HG03378 (cell line): ENCODE results near the gene BAIAP2.
"Not testable (repeated sequence)": the region's sequence is repeated elsewhere in the genome, so short reads cannot be mapped to it uniquely, and the experiment has no call there.

Experiments used
- ATAC-seq: cut with Tn5 transposase; IDR thresholded peaks from one replicate; pipeline ENCODE4 v1.9.1; 2021; ENCODE audit warnings: mild to moderate bottlenecking, moderate library complexity; ENCODE audit not compliant: unreplicated experiment

BAIAP2 gene

DNA sequence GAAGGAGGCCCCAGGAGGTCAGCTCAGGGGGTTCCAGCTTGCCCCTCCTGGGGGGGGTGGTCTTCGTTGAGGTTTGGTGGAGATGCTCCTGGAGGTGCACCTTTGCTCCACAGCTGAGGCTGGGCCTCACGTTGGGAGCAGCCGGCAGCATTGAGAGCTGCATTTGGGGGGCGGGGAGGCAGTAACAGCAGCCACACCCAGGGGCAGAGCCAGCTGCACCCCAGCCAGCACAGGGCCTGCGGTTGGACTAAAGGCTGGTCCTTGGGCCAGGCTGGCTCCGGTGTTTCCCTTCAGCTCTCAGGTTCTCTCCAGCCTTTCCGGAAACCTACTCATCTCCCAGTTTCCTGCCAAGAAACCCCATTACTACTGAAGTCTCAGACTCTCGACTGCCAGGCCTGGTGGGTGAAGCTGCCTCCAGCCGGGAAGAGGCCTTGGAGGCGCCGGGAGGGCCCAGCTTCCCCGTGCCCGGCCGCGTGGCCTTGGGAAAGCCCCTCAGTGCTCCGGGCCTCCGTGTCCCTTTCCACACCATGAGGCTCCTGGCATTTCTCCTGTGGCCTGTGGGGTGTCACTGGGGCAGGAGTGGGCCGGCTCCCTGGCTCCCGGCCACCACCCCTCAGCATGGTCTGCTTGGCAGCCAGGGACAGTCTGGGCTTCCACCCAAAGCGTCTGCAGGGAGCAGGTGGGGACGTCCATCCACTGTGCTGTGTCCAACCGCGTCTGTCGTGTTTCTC, 14.0 kb upstream of the BAIAP2 start:
- ATAC-seq, result no peak

DNA sequence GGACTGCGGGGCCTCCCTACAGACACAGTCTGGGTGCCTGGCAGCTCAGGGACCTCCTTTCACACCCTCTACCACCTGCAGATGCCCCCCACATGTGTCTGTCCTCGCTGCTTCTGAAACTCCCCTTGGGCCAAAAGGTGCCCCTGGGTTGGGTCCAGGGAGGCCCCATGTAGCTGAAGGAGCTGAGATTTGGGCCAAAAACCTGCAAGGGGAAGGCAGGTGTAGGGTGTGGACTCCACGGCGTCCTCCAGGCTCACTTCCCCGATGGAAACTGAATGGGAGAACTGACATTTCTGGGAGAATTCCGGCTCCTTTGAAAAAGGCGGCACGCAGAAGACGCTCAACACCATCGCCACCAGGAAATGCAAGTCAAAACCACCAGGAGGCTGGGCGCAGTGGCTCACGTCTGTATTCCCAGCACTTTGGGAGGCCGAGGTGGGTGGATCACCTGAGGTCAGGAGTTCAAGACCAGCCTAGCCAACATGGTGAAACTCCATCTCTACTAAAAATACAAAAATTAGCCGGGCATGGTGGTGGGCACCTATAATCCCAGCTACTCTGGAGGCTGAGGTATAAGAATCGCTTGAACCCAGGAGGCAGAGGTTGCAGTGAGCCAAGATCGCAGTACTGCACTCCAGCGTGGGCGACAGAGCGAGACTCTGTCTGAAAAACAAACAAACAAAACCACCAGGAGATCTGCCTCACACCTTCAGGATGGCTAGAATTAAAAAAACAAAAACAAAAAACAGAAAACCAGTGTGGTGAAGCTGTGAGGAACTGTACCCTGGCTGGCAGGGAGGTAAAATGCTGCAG, 13.2 kb upstream of the BAIAP2 start:
- no peak for ATAC-seq

- no peak for ATAC-seq
Observed at GRCh38 chr17:81022344-81022676, 12.6 kb upstream of the BAIAP2 start.

DNA sequence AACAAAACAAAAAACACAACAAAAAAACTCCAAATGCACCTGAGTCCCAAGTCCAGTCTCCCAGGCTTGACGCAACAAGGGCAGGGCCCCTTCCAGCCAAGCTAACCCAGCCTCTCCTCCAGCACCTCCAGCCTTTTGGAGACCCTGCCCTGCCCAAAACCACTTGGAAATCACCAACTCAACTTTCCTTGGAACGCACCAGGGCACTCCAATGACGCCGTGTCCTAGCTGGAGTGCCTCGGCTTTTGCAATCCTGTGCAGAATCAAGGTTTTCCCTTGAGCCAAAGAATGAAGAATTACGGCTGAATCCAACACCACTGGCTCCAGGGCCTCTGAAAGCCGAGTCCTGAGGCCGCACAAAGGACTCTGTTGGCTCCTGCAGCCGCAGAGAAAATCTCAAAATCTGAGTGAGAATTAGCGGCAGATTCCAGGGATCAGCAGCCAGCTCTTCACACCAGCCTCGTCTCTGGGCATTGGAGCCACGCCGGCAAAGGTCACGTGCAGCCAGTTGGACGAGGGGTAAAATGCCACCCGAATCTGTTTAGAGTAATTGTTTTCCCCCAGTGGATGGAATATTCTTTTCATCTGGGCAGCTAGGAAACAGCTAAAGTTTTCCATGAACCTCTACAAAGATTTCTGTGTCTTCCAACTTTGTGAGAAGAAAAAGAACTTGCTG, 9.7 kb upstream of the BAIAP2 start:
- ATAC-seq, result no peak

GRCh38 chr17:81025741-81026129, 9.2 kb upstream of the BAIAP2 start:
- ATAC-seq, result no peak

DNA sequence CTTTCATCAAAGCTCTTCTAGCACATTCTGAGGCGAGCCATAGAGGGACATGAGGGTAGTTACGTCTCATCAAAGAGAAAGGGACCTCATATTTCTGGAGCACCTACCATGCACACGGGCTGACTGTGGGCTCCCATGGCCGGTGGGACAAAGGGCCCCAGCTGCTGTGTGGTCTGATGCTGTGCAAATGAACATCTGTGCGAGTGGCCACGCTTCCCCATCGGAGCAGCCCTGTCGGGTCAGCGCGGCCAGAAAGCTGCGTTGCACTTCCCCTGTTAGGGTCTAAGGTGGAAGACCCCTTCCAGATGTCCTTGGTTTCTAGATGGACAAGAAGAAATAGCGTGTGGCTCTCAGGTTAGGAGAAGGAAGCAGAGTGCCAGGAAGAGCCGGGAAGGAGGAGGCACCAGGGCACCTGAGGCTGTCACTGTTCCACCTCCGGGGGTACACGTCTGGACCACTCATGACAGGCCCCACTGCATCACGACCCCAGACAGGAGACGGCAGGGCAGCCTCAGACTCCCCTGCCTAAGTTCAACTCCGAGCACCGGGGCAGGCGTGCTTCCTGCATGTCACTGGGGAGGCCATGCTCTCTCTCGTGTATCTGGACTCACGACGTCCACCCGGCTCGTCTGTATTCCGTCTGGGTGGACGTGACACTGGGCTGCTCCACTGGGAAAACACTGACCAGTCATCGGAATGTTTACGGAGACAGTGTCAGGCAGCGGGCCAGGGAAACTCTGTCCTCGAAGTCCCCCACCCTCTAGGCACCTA, 8.5 kb upstream of the BAIAP2 start:
- no peak for ATAC-seq

DNA sequence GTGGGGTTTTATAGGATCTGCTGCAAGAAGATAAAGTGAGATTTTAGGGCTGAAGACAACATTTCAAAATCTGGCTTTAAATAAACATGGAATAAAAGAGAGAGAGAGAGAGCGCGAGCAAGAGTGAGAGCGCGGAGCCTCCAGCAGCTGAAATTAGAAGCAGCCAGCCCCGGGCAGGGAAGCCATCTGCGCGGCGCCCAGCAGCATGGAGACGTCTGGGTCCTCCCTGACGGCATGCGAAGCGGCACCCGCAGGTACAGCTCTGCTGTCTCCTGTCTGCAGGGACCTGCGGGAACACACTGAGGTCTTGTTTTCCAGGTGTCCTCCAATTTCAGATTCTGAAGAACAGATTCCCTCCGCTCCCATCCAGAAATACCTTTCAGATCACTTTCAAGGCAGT, 7.9 kb upstream of the BAIAP2 start:
- ATAC-seq, result no peak

- ATAC-seq, result no peak
Observed at GRCh38 chr17:81027591-81028505, 7.1 kb upstream of the BAIAP2 start.

- no peak for ATAC-seq
Observed at GRCh38 chr17:81028506-81028858, 6.5 kb upstream of the BAIAP2 start.

GRCh38 chr17:81029859-81030258, 5.1 kb upstream of the BAIAP2 start:
- ATAC-seq, result no peak

- ATAC-seq, result not testable (repeated sequence)
Observed at GRCh38 chr17:81030312-81030711, 4.6 kb upstream of the BAIAP2 start.

GRCh38 chr17:81030741-81031565, 4.0 kb upstream of the BAIAP2 start:
- ATAC-seq, result no peak

DNA sequence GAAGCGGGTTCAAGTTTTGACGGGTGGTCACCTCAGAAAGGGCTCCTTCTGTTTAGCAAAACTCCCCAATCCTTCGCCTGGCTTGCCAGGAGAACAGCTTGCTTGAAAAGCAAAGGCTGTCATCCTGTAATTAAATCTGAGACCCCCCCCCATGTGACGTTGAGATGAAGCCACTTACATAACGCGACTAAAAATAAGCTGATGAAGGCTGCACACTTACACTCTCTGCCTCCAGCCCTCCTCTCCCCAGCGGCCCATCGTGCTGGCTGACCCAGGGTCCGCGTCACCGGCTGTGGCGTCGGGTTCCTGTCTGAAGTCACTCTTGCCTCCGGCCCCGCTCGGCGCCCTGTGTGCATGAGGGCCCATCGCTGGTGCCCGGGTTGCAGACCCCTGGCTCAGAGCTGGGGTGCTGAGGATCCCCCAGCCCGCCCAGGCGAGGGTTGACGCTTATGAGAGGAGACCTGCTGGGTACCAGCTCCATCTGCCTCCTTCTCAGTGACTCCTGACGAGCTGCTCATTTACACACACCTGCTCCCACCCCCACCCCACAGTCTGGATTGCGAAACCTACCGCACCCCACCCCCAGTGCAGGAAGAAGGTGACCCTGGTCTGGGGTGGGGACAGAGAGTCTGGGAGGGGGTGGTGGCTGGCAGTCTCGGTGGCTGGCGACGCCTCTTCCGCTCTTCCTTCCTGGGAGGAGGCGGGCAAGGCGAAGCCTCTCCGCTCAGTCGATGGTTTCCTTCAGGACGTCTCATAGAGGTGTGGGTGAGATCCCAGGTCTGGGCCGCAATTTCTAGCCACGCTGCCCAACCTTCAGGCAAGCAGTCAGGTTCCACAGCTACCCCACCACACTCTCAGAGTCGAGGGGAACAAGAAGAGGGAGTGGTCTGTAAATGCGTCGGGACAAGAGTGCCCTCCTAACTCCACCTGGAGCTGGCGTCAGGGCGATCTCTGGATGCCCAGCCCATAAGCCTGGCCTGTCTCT, 3.1 kb upstream of the BAIAP2 start:
- no peak for ATAC-seq

DNA sequence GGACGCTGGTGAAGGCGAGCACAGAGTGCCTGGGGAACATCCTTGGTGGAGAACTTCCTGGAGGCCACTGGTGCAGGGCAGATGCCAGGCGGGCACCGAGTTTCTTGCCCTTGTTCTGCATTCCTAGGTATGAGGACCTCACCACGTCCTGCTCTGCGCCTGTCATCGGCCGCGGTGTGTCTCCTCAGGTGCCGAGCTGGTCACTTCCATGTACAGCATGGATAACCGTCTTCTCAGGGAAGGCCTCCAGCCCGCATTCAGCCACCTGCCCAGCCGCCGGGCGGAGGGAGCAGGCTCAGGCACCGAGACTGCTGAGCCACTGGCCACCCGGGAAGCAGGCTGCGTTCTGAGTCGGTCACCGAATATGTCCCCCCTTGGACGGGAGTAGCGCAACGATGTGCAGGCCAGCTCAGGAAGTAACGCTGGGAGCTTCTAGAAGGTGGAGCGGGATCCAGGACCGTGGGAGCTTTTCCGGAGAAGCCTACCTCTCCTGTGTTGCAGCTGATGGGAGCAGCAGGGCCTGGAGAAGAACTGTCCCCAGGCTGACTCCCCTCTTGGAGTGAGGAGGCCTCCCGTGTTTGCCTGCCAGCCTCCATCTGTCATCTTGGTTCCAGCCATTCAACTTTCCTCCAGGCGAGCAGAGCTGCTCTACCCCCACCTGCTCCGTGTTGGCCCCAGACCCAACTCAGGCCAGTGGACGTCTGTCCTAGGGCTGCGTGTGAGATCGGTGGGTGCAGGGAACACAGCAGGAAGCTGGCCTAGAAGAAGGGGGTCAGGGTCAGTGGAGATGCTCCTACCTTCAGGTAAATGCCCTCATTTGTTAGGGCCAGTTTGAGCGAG, 2.1 kb upstream of the BAIAP2 start:
- ATAC-seq, result no peak

DNA sequence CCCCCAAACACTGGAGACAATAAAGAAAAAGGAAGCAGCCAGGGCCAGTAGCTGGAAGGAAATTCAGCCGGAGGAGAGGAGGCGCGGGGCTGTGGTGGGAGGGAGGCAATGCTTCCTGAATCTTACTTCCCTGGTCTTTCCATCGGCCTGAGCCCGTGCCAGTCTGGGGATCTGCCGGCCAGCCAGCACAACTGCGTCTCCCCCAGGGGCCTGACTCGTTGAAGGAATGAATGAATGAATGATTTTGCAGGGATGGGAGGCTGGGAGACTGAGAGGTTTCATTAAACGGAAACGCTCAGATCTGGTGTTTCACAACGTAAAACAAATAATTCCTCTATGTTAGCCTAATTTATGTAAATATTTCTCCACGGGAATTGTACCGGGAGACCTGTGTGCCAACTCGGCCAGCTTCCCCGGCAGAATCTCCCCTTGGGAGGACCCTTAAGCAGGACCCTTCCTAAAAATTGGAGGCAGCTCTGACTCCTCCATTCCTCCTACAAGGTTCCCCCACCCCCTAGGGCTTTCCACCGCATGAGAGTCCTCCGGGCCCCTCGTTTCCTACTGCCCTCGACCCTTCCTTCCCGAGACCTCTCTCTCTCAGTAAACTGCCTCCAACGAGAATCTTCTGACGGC, 1.3 kb upstream of the BAIAP2 start:
- no peak for ATAC-seq

DNA sequence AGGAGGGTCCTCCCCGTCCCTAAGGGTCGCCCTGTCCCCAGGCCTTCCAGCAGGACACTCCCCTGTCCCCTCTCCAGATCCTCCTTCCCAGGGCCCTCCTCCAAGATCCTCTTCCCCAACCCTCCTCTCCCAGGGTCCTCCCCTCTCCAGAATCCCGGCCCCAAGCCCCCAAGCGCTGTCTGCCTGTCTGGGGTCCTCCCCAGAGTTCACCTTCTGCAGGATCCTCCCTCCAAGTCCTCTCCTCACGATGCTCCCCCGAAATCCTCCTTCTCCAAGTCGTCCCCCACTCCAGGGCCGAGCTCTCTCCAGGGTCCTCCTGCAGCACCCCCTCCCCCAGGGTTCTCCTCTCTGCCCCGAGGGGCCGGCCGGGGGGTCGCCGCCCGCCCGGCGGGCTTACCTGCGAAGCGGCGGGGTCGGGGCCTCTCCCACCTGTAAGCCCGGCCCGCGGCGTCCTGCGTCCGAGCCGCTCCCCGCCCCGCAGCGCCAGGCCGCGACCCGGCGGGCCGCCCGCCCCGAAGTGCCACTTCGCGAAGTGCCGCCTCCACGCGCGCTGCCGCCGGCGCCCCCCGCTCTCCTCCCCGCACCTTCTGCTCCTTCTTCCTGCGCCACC, 678 bp upstream of the BAIAP2 start:
- no peak for ATAC-seq
